MM.1S (cell line): ENCODE results near the gene AUTS2.

Experiments used
- DNase-seq: peaks from one replicate; pipeline ENCODE4 v3.0.0-alpha.2; 2015
- H2AFZ ChIP-seq: fragments of 300-600 bp; sonication (generic); 2 replicates; pipeline ENCODE4 v1.6.0; 2016; ENCODE audit warnings: antibody characterized with exemption, low read length
- H3F3A ChIP-seq: fragments of 300-600 bp; sonication (generic); 2 replicates; pipeline ENCODE4 v1.6.1; 2016; ENCODE audit warnings: mild to moderate bottlenecking, antibody characterized with exemption, low read length, moderate library complexity, mixed read lengths; ENCODE audit not compliant: insufficient read depth
- H3K27ac ChIP-seq: fragments of 300-600 bp; sonication (generic); 2 replicates; pipeline ENCODE4 v1.5.1; 2016; ENCODE audit warnings: mild to moderate bottlenecking, low read length
- H3K27me3 ChIP-seq: fragments of 300-600 bp; sonication (generic); replicated peaks from 2 replicates; pipeline ENCODE4 v1.6.0; 2016; ENCODE audit warnings: low read length; ENCODE audit not compliant: insufficient read depth
- H3K36me3 ChIP-seq: fragments of 300-600 bp; sonication (generic); replicated peaks from 2 replicates; pipeline ENCODE4 v1.6.1; 2016; ENCODE audit warnings: mild to moderate bottlenecking, low read length, mixed read lengths; ENCODE audit not compliant: insufficient read depth
- H3K4me1 ChIP-seq: fragments of 300-600 bp; sonication (generic); 2 replicates; pipeline ENCODE4 v1.6.1; 2016; ENCODE audit warnings: low read length, mixed read lengths
- H3K4me2 ChIP-seq: fragments of 300-600 bp; sonication (generic); 2 replicates; pipeline ENCODE4 v1.6.0; 2016; ENCODE audit warnings: low read depth, low read length
- H3K4me3 ChIP-seq: fragments of 300-600 bp; sonication (generic); 2 replicates; pipeline ENCODE4 v1.5.1; 2016; ENCODE audit warnings: low read length, mixed read lengths
- H3K79me2 ChIP-seq: fragments of 300-600 bp; sonication (generic); 2 replicates; pipeline ENCODE4 v1.6.1; 2016; ENCODE audit warnings: mixed run types, low read length, mixed read lengths
- H3K9ac ChIP-seq: fragments of 300-600 bp; sonication (generic); 2 replicates; pipeline ENCODE4 v1.6.1; 2016; ENCODE audit warnings: low read length, mixed read lengths
- H3K9me2 ChIP-seq: fragments of 300-600 bp; sonication (generic); replicated peaks from 2 replicates; pipeline ENCODE4 v1.6.1; 2016; ENCODE audit warnings: mild to moderate bottlenecking, low read length, mixed read lengths; ENCODE audit not compliant: insufficient read depth
- H3K9me3 ChIP-seq: fragments of 300-600 bp; sonication (generic); replicated peaks from 2 replicates; pipeline ENCODE4 v1.6.1; 2016; ENCODE audit warnings: mild to moderate bottlenecking, low read length, mixed read lengths; ENCODE audit not compliant: insufficient read depth
- H4K20me1 ChIP-seq: fragments of 300-600 bp; sonication (generic); 2 replicates; pipeline ENCODE4 v1.6.1; 2016; ENCODE audit warnings: mild to moderate bottlenecking, low read length, moderate library complexity, mixed read lengths; ENCODE audit not compliant: insufficient read depth
- CTCF ChIP-seq: fragments of 300-600 bp; sonication (generic); IDR thresholded peaks from 2 replicates; pipeline ENCODE4 v1.5.1; 2016; ENCODE audit warnings: antibody characterized with exemption, low read length, mixed read lengths
- EZH2 ChIP-seq: fragments of 300-600 bp; sonication (generic); optimal IDR thresholded peaks from 2 replicates; pipeline ENCODE3; 2017; ENCODE audit warnings: low read depth, mild to moderate bottlenecking, antibody characterized with exemption, low read length, mixed read lengths
- EZH2phosphoT487 ChIP-seq: fragments of 300-600 bp; sonication (generic); IDR thresholded peaks from 2 replicates; pipeline ENCODE4 v1.6.1; 2018; ENCODE audit warnings: antibody characterized with exemption, low read length

The AUTS2 gene

GRCh38 chr7:69889338-69889975 is 291.2 kb downstream of the AUTS2 start:
- Histone ChIP-seq H3K9me3 (no peaks in the 10 kb centered on the region), H3K27ac (peak overlapping the region; percentile 68), H3K27me3 (no peaks in the 10 kb centered on the region), H3K36me3 (no peaks in the 10 kb centered on the region), H3K9me2 (no peaks in the 10 kb centered on the region), H2AFZ (peak overlapping the region; percentile 26; the same call in 1 of the 2 replicates), H3K79me2 (no peaks in the 10 kb centered on the region), H3K4me3 (peak overlapping the region; percentile 29; the same call in 1 of the 2 replicates), H3K4me2 (peak overlapping the region; percentile 24), H3K9ac (peak overlapping the region; percentile 38; the same call in 1 of the 2 replicates), H3K4me1 (no peaks in the 10 kb centered on the region), H3F3A (no peaks in the 10 kb centered on the region), H4K20me1 (no peaks in the 10 kb centered on the region)
- TF ChIP-seq EZH2, result no peak
- TF ChIP-seq CTCF, result no peak
- no peak for TF ChIP-seq EZH2phosphoT487
- DNase-seq, result peak; percentile 65

- H3K79me2 ChIP-seq, result no peaks in the 10 kb centered on the region
- no peaks in the 10 kb centered on the region for H3F3A ChIP-seq
- H3K9me3 ChIP-seq, result no peaks in the 10 kb centered on the region
- H2AFZ ChIP-seq, result peak overlapping the region; percentile 26; the same call in 1 of the 2 replicates
- TF ChIP-seq EZH2, result no peak
- TF ChIP-seq CTCF, result no peak
- TF ChIP-seq EZH2phosphoT487, result no peak
- H4K20me1 ChIP-seq, result no peaks in the 10 kb centered on the region
- H3K4me1 ChIP-seq, result no peaks in the 10 kb centered on the region
- H3K4me2 ChIP-seq, result peak overlapping the region; percentile 24
- peak overlapping the region; percentile 38; the same call in 1 of the 2 replicates for H3K9ac ChIP-seq
- H3K27me3 ChIP-seq, result no peaks in the 10 kb centered on the region
- H3K27ac ChIP-seq, result peak overlapping the region; percentile 68
- H3K36me3 ChIP-seq, result no peaks in the 10 kb centered on the region
- peak; percentile 21 for DNase-seq
- peak overlapping the region; percentile 29; the same call in 1 of the 2 replicates for H3K4me3 ChIP-seq
- H3K9me2 ChIP-seq, result no peaks in the 10 kb centered on the region
These were observed 291.7 kb downstream of the AUTS2 start for GRCh38 chr7:69889976-69890351.

DNA sequence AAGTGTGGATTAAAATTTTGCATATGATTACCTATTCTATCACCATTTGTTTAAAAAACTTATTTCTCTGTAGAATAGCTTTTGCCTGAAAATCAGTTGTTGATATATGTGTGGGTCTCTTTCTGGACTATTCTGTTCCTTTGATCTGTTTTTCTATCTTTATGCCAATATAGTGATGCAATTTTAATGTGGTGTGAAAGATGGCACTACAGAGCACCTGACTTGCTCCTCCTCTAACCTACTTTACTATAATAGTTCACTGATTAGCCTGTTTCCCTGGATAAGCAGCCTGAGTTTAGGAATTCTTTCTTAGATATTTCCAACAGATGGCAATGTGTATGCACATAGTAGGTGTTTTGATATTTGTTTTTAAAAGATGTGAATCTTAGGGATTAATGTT is 294.5 kb downstream of the AUTS2 start:
- Histone ChIP-seq H2AFZ (no peak overlapping the region), H3K79me2 (no peaks in the 10 kb centered on the region), H4K20me1 (no peaks in the 10 kb centered on the region), H3K9me3 (no peaks in the 10 kb centered on the region), H3K4me3 (no peak overlapping the region), H3K27ac (no peak overlapping the region), H3K9ac (no peak overlapping the region), H3K4me2 (no peak overlapping the region), H3K9me2 (no peaks in the 10 kb centered on the region), H3K27me3 (no peaks in the 10 kb centered on the region), H3F3A (no peaks in the 10 kb centered on the region), H3K4me1 (no peaks in the 10 kb centered on the region), H3K36me3 (no peaks in the 10 kb centered on the region)
- no peak for DNase-seq
- TF ChIP-seq CTCF, result 0 out of 2 replicates have a peak, but pooled peaks have one; percentile 10
- TF ChIP-seq EZH2, result no peak
- TF ChIP-seq EZH2phosphoT487, result no peak
